HG03095 (cell line): ENCODE data around the gene RASSF5.
"Not testable (repeated sequence)": the region's sequence is repeated elsewhere in the genome, so short reads cannot be mapped to it uniquely, and the experiment has no call there.

Experiments
- ATAC-seq: cut with Tn5 transposase; IDR thresholded peaks from one replicate; pipeline ENCODE4 v1.9.1; 2021; ENCODE audit warnings: moderate library complexity; ENCODE audit not compliant: unreplicated experiment

RASSF5 gene

GRCh38 chr1:206566999-206567398, 59.7 kb downstream of the RASSF5 start:
- ATAC-seq: no peak

GRCh38 chr1:206568256-206568655, 60.9 kb downstream of the RASSF5 start:
- no peak for ATAC-seq

- ATAC-seq: no peak
Observed at GRCh38 chr1:206568779-206569352, 61.5 kb downstream of the RASSF5 start.

DNA sequence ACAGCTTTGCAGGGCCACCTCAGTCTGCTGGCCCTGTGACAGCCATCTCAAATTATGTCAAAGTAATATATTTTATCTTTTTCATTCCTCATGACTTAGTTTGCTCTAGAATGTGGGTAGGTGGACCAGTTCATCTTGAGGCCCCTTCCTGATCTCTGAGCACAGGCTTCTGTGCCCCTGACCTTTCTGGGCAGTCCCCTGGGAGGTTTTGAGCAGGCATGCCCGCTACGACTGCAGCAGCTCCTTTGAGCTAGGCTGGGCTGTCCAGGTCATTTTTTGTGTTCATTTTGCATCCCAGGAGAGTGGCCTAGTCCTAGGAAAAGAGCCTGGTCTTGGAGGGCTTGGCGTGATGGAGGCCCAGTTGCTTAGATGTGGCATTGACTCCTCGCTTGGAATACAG, 62.2 kb downstream of the RASSF5 start:
- no peak for ATAC-seq

DNA sequence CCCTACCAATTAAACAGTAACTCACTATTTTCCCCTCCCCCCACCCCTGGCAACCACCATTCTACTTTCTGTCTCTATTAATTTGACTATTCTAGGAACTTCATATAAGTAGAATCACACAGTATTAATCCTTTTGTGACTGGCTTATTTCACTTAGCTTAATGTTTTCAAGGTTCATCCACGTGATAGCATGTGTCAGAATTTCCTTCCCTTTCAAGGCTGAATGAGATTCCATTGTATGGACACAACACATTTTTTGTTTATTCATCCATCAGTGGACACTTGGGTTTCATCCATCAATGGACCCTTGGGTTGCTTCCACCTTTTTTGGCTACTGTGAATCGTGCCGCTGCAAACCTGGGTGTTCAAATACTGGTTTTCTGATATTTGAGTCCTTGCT, 63.2 kb downstream of the RASSF5 start:
- ATAC-seq: no peak

GRCh38 chr1:206572835-206573234, 65.5 kb downstream of the RASSF5 start:
- ATAC-seq: no peak

DNA sequence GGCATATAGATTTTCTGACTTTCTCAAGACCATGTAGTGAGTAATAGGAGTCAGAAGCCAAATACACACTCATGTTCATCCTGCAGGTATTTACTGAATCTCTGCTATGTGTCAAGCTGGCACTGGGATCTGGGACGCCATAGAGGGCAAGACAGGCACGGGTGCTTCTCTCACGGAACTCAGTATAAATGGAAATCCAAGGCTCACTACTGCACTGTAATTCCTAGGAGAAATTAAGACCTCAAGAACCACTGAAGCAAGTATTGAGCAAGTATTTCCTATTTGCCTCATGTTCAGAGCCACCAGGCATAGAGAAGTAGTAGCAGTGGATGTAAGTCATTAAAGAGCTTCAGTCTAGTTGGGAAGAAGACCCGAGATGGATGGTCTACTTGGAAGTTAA, 66.0 kb downstream of the RASSF5 start:
- ATAC-seq: no peak

- ATAC-seq: no peak
Observed at GRCh38 chr1:206573762-206574161, 66.4 kb downstream of the RASSF5 start.

DNA sequence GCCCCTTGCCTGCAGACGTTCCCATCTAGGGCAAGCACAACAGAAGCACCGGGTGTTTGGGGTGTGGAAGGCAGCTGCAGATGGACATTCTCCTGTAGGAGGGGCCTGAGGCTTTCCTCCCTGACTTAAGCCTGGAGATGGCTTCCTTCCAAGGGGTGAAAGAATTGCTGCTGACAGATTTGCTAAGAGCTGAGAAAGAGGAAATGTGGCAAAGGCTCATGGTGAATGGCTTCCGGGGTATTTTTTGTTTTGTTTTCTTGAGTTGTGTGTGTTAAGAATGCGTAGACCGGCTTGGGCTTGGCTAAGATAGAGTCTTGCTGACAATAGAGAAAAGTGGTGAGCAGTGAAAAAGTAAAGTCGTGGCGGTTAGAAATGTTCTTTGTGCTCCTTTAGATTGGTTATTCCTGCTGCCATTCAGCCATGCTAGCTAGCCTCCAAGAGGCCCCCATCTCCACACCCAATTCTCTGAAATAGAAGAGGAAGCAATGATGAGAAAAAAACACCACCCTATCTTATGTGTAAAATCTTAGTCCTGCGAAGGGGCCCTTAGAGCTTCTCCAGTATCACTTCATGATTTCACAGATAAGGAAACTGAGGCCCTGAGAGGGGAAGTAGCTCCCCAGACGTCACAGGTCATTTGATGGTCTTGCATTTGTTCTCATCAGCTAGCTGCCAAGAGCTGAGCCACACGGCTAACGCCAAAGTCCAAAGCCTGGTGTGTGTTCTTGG, 68.0 kb downstream of the RASSF5 start:
- no peak for ATAC-seq

- no peak for ATAC-seq
Observed at GRCh38 chr1:206575894-206576737, 68.8 kb downstream of the RASSF5 start.

DNA sequence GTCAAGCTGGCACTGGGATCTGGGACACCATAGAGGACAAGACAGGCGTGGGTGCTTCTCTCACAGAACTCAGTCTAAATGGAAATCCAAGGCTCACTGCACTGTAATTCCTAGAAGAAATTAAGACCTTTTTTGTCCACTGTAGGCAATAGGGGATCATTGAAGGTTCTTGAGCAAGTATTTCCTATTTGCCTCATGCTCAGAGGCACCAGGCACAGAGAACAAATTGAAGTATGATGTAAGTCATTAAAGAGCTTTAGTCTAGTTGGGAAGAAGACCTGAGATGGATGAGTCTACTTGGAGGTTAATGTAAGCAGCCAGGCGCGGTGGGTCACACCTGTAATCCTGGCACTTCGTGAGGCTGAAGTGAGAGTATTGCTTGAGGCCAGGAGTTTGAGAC, 70.3 kb downstream of the RASSF5 start:
- no peak for ATAC-seq

DNA sequence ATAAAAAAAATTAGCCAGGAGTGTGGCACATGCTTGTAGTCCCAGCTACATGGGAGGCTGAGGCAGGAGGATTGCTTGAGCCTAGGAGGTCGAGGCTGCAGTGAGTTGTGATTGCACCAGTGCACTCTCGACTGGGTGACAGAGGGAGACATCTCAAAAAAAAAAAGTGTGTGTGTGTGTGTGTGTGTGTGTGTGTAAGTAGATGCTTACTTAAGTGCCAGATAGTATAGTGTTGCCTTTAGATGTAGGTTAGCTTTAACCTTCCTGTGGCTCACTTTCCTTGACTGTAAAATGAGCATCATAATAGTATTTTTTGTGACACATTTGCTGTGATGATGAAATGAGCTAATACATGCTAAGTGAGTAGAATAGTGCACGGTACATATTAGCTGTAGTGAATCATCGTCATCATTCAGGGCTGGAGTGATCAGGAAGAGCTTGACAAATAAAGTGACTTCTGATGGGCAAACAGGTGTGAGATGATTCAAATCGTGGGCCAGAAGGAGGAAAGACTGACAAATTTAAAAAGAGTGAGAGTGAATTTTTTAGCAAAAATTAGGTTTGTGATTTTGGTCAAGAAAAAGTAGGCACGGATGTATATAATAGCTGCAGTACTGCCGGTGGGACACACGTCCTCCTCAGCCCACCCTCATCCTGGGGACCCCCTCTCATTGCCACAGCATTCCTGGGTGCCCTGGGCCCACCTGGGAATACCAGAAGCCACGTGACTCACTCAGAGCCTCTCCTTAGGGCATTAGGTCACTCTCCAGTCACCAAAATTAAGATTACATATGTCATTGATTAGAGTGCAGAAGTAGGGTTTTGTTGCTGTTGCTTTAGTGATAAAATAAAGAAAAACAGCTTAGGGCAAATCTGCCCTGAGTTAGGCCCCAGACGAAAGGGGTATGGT, 71.0 kb downstream of the RASSF5 start:
- no peak for ATAC-seq

DNA sequence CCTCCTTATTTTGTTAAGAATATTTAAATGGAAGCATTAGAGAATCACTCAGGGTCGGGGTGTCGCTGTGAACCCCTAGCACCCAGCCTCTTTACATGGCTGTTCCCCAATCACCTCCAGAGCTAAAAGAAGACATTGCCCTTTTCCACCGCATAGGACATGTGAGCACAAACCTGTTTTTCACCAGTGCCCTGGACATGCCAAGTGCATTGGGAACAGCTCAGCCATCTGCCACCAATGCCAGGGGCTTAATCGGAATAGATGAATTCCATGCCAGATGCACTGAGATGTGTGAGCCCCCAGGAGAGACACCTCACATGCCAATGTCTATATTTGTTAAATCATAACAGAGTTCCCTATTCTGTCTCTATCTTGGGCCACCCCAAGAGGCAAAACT, 71.6 kb downstream of the RASSF5 start:
- ATAC-seq: no peak

- peak; percentile 86 for ATAC-seq
Observed at GRCh38 chr1:206579747-206580437, 72.6 kb downstream of the RASSF5 start.

DNA sequence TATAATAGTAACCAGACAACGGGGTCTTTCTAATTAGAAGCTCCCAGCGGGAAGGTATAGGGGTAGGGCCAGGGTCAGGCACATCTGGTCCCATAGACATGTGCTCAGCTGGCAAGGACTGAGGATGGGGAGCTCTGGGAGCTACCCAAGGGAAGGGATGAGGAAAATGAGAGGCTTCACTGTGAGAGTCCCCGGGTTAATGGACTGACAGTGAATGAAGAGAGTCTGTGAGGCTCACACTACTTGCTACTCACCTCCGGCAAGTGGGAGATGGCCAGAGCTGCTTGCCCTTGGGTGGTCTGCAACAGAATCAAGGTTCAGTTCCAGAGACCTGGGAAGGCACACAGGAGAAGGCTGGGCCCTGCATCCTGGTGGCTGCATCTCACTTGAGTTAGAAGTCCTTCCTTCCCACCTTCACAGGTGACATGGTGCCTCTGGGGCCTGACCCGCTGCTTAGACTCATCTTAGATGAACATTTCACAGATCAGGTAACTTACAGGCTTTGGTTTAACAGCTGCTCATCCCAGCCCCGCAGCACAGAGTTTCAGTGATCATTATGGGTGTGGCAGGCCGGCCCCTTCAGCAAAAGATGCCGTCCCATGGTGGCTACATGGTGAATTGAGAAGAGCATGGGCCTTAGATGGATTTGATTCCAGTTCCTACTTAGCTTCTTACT, 73.2 kb downstream of the RASSF5 start:
- ATAC-seq: no peak

DNA sequence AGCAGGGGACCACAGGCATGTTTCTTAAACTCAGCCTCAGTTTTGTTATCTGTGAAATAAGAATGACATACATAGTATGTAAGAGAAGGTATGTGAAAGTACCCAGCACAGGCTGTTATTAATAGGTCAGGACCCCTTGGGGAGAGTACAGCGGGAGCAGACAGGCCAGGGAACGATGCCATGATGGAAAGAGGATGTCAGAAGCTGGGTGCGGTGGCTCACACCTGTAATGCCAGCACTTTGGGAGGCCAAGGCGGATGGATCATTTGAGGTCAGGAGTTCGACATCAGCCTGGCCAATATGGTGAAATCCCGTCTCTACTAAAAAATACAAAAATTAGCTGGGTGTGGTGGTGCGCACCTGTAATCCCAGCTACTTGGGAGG, 73.8 kb downstream of the RASSF5 start:
- not testable (repeated sequence) for ATAC-seq

DNA sequence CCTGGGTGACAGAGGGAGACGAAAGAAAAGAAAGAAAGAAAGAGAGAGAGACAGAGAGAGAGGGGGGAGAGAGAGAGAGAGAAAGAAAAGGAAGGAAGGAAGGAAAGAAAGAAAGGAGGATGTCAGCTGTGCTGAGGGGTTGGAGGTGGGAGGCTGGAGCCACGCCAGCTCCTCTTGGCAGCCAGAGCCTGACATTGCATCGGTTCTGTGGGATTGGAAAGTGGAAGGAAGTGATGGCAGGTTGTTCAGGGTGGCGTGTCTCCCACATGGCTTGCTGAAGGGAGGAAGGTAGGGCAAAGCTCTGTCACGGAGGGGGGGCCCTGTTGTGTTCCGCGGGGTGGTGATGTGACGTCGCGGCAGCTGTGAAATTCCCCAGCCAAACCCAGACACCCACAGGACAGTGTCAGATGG, 74.2 kb downstream of the RASSF5 start:
- no peak for ATAC-seq

GRCh38 chr1:206582537-206582936, 75.2 kb downstream of the RASSF5 start:
- no peak for ATAC-seq

GRCh38 chr1:206582971-206583706, 75.8 kb downstream of the RASSF5 start:
- ATAC-seq: no peak
